GM12872 (cell line): ENCODE measurements around the gene RETN.

Experiments used
- TF ChIP-seq, protein P1 (sequence below): IDR thresholded peaks from 3 replicates; pipeline ENCODE4 v1.5.1; 2011; ENCODE audit warnings: low read depth, mild to moderate bottlenecking, low read length, moderate library complexity; ENCODE audit not compliant: insufficient read depth

The RETN gene, protein sequence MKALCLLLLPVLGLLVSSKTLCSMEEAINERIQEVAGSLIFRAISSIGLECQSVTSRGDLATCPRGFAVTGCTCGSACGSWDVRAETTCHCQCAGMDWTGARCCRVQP

DNA sequence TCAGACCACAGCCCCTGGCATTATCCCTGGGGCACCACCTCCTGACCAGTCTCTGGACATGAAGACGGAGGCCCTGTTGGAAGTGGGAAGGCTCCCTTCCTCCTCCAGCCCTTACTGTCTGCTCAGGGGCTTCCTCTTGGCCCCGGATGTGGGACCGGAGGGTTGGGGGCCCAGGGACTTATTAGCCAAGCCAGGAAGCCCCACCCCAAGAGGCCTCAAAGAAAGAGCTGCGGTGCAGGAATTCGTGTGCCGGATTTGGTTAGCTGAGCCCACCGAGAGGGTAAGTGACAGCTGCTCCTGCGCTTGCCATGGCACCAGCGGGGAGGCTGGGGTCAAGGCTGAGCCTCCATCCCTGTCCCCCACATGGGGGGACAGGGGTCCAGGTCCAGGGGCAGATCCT is at the start of gene RETN:
RETN (plus strand) TSS at position 208 of the 400 bp plus-strand sequence. CDS start 278 bp downstream, outside the sequence.
- TF ChIP-seq, protein P1, sequence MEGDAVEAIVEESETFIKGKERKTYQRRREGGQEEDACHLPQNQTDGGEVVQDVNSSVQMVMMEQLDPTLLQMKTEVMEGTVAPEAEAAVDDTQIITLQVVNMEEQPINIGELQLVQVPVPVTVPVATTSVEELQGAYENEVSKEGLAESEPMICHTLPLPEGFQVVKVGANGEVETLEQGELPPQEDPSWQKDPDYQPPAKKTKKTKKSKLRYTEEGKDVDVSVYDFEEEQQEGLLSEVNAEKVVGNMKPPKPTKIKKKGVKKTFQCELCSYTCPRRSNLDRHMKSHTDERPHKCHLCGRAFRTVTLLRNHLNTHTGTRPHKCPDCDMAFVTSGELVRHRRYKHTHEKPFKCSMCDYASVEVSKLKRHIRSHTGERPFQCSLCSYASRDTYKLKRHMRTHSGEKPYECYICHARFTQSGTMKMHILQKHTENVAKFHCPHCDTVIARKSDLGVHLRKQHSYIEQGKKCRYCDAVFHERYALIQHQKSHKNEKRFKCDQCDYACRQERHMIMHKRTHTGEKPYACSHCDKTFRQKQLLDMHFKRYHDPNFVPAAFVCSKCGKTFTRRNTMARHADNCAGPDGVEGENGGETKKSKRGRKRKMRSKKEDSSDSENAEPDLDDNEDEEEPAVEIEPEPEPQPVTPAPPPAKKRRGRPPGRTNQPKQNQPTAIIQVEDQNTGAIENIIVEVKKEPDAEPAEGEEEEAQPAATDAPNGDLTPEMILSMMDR, result no peak

DNA sequence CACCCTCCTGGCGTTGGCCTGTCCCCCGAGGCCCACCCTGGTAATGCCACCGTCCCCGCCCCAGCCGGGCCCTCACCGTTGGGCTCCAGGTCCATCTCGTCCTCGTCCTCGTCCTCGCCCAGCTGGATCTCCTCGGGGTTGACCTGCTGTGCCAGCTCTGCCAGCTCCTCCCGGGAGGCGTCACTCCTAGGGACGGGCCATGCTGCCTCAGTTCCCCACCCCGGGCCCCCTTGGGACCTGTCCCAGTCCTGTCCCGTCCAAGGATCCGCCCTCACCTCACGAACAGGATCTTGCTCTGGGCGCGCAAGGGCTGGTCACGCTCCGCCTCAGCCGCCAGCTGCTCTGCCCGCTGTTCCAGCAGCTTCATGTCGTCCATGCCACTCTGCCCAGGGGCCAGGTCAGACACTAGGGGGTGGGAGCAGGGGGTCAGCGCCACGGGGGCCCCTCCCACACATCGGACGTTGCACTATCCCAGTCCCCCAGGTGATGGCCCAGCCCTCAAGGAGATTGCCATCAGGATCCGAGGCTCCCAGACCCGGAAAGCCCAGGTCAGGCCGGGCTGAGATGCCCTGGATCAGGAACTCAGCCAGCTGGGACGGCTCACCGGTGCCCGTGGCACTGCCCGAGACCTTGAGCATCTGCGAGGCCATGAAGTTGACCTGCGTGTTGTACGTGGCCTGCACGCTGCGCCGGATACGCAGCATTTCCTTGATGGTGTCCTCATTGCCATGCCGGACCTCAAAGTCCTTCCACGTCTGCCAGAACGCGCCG is 49.0 kb upstream of the RETN start:
- TF ChIP-seq, protein P1, result no peak

DNA sequence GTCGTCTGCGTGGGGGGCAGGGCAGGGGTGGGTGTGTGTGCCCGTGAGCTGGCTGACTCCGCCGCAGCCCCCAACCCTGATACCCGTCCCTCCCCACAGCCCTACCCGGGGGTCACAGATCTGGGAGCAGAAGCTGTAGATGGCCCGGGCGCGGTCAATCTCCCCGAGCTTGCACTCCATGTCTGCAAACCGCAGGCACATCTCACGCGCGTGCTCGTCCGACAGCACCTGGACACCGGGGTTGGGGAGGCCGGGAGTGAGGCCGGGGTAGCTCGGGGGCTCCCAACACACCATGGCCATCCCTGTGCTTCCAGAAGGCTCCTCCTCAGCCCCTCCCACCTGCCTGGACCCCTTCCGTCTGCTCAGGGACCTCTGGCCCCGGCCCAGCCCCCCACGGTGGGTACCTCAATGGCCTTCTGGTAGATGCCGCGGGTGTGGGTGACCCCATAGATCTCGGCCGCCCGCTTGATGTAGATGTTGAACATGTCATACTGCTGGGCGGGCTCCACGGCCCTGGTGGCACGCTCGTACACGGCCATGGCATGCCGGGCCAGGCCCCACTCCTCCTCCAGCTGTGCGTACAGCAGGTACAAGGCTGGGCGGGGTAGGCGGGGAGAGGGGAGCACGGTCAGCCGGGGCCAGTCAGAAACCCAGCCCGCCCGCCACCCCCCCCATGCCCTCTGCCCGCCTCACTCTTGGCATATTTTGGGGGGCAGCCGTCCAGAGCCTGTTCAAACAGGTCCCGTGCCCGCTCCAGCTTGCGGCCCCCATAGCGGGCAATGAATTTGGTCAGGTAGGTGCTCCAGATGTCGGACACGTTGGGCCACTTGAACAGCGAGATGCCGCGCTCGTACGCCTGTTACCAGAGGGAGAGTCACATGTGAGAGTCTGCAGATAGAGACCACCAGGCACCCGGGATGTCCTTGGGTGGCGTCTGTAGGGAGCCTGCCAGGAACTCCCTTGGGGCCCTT is 48.1 kb upstream of the RETN start:
- TF ChIP-seq, protein P1, result no peak

DNA sequence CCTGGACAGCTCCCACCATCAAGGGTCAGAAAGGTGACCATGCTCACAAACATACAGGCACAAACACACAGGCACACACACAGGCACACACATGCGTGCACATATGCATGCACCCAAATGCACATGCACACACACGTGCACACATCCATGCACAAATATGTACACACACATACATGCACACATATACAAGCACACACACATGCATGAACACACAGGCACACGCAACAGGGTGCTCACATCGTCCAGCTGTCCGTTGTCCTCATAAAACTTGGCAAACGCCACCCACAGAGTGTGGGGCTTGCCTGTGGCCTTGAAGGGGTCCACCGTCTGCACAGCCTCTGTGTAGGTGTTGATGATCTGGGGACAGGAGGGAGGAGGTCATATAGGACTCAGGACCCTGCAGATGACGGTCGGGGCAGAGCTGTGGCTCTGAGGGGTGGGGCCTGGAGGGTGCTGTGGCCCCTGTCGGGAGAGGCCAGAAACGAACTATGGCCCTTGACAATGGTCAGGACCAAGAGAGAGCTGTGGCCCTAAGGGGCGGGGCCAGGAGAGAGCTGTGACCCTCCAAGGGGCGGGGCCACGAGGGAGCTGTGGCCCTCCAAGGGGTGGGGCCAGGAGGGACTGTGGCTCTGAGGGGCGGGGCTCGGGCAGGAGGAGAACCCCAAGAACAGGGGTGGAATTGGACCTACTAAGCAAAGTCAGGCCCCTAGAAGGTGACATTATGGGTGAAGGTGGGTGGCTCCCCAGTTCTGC is 45.7 kb upstream of the RETN start:
- TF ChIP-seq, protein P1, result no peak

DNA sequence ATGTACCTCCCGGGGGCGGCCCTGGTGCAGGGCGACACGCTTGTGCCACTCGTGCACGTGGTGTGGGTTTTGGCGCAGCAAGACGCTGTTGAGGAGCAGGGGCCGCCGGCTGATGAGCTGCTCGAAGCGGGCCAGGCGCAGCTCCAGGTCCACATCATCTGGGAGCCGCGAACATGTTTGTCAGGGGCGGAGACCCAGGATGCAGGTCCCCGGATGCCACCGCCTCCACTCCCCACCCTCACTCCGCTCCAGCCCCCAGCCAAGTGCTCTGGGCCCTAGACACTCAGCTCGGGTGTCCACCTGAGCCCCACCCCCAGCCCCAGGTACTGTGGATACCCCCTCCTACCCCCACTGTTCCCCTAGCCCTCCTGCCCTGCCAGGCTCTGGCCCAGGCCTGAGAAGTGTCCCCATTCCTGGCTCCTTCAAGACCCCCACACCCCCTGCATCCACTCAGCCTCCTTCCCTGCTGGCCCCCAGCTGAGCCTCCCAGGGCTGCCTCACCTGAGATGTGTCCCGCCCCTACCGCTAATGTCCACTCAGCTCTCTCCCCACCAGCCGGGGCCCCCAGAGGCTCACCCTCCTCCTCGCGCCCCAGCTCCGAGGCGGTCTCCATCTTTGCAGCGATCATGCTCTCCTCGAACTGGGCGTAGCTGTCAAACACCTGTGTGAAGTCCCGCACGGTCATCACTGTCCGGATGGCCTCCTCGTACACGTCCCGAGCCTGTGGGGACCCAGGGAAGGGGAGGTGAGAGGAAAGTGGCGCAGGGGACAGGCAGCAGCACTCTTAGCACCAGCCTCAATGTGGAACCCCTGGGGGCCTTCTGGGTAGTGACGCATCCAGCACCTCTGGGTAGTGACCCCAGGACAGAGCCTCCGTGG is 44.9 kb upstream of the RETN start:
- TF ChIP-seq, protein P1, result no peak

DNA sequence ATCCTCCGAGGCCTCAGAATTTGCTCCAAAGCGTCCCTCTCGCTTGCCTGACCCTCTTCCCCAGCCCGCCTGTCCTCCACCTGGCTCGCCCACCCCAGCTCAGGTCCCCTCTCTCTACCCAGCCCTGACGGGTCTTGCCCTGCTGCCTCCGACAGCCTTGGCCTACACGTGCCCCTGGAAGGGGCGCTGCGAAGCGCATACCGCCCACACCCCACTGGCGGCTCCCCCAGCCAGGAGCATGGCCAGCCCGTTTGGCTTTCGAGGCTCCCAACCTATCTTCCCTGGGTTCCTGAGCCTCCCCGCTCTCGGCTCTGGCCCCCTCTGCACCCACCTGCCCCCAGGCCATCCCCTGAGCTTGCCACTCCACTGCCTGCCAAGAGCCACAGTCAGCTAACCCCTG is 44.0 kb upstream of the RETN start:
- TF ChIP-seq, protein P1, result no peak
